Central memory CD8-positive, alpha-beta T cell (primary cell): ENCODE measurements around the gene MAP3K7CL.
"Not testable (repeated sequence)": the region's sequence is repeated elsewhere in the genome, so short reads cannot be mapped to it uniquely, and the experiment has no call there.

ENCODE experiments used
- ATAC-seq: fragments of 150-1000 bp; cut with Tn5 transposase; replicated peaks from 2 replicates; pipeline ENCODE4 v1.10.0; 2022; ENCODE audit warnings: mild to moderate bottlenecking, moderate FRiP score, moderate number of reproducible peaks; ENCODE audit not compliant: poor library complexity, severe bottlenecking; ENCODE audit errors: extremely low read depth
- DNase-seq, 2 donors: peaks; one replicate each; pipeline ENCODE4 v3.0.0; 2021; ENCODE audit warnings: low spot score in 2 of 2
- H3K27ac Mint-ChIP-seq: one replicate; pipeline ENCODE4 v1.8.0; 2022; ENCODE audit warnings: low read depth, mild to moderate bottlenecking, moderate library complexity, mixed read lengths
- H3K27me3 Mint-ChIP-seq: one replicate; pipeline ENCODE4 v1.8.0; 2022; ENCODE audit warnings: mixed read lengths
- H3K36me3 Mint-ChIP-seq: one replicate; pipeline ENCODE4 v1.8.0; 2022; ENCODE audit warnings: mild to moderate bottlenecking, moderate library complexity, mixed read lengths; ENCODE audit not compliant: insufficient read depth
- H3K4me1 Mint-ChIP-seq: one replicate; pipeline ENCODE4 v1.8.0; 2022; ENCODE audit warnings: mixed read lengths
- H3K4me3 Mint-ChIP-seq: one replicate; pipeline ENCODE4 v1.8.0; 2022; ENCODE audit warnings: mild to moderate bottlenecking, moderate library complexity, mixed read lengths
- H3K9me3 Mint-ChIP-seq: one replicate; pipeline ENCODE4 v1.8.0; 2022; ENCODE audit warnings: mixed read lengths

MAP3K7CL gene

DNA sequence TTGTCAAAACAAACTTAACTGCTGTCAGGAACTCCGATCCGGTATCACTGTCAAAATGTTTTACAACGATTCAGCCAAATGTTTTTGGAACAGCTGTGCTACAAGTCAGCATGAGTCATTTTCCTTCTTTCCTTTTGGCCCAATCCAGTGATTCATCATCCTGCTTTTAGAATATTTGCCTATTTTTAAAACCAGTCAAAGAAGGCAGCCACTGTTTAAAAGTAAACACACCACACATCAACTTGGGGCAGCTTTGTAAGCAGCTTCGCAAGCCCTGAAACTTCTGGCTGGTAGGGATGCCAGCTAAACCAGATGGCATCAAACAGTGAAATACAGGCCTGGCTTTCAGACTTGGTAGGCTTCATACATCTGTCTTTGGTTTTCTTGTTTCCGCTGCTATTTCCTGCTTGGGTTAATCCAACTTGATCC is 14.9 kb downstream of the MAP3K7CL start:
- no peak for DNase-seq
- H3K4me1 Mint-ChIP-seq, result no peaks in the 10 kb centered on the region
- H3K27me3 Mint-ChIP-seq, result no peaks in the 10 kb centered on the region
- no peak overlapping the region for H3K4me3 Mint-ChIP-seq
- H3K36me3 Mint-ChIP-seq, result no peaks in the 10 kb centered on the region
- H3K27ac Mint-ChIP-seq, result no peak overlapping the region
- no peak for ATAC-seq
- H3K9me3 Mint-ChIP-seq, result no peaks in the 10 kb centered on the region

DNA sequence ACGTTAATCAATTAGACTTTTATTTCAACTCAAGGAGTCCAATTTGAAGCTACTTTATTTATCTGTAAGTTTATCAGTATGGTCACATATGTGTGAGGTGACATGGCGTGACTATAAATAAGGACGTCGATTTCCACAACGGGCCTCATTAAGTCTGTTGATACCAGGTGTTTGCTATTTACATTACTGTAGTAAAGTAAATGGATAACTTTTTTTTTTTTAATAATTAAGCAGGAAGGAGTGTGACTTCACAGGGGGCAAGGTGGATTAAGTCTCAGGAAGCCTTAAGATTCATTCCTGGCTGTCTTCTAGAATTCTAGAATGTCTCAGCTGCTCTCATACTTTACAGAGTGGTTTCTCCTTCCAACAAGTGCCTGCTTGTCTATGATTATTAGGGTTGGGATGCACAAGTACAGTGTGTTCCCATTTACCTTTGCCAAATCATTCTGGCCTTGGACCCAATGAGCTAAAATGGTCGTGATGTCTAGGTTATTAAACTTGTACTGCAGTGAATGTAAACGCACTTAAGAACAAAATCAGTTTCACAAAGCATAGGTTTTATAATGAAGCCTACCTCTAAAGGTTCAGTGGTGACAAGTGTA is 15.5 kb downstream of the MAP3K7CL start:
- DNase-seq (no peak), ATAC-seq (no peak)
- Mint-ChIP-seq H3K4me3 (no peak overlapping the region), H3K9me3 (no peaks in the 10 kb centered on the region), H3K36me3 (no peaks in the 10 kb centered on the region), H3K4me1 (no peaks in the 10 kb centered on the region), H3K27me3 (no peaks in the 10 kb centered on the region), H3K27ac (no peak overlapping the region)

DNA sequence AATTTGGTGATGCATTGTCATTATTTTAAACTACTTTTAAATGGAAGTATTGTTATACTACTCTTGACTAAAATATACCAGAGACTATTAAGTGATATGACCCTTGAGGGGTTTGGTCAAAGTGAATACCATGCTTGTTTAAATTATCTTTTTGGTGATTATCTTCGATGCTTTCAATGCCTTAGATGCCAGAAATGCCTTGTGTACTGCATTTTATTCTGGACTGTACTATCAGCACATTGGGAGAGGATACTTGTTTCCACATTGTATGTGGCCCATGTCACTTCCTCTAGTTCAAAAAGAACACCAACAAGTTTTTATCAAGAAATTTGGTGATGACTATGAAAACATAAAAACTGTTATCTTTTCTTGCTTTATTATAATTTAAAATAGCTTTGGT is 16.3 kb downstream of the MAP3K7CL start:
- ATAC-seq, result no peak
- Mint-ChIP-seq H3K27ac (no peak overlapping the region), H3K4me3 (no peak overlapping the region), H3K36me3 (no peaks in the 10 kb centered on the region), H3K27me3 (no peaks in the 10 kb centered on the region), H3K4me1 (no peaks in the 10 kb centered on the region), H3K9me3 (no peaks in the 10 kb centered on the region)
- DNase-seq, result no peak

DNA sequence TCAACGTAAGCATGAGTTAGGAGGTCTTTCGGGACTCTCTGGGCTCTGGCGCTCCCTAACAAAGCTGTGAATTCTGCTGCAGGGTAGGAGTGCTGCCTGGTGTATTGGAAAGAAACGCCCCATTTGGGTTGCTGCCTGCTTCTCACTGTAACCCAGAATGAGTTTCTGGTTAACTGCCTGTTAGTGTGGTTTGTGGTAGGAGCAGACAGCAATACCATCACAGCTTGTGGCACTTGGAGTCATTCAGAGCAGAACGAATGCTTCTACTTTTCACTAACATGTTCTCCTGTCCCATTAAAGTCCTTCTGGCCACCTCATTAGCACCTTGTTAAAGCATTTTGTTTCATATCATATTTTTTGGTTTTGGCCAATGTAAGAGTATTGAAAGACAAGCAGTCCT is 18.1 kb downstream of the MAP3K7CL start:
- Mint-ChIP-seq H3K36me3 (no peaks in the 10 kb centered on the region), H3K27me3 (no peaks in the 10 kb centered on the region), H3K27ac (no peak overlapping the region), H3K4me1 (no peaks in the 10 kb centered on the region), H3K4me3 (no peak overlapping the region), H3K9me3 (no peaks in the 10 kb centered on the region)
- ATAC-seq (no peak), DNase-seq (no peak)

DNA sequence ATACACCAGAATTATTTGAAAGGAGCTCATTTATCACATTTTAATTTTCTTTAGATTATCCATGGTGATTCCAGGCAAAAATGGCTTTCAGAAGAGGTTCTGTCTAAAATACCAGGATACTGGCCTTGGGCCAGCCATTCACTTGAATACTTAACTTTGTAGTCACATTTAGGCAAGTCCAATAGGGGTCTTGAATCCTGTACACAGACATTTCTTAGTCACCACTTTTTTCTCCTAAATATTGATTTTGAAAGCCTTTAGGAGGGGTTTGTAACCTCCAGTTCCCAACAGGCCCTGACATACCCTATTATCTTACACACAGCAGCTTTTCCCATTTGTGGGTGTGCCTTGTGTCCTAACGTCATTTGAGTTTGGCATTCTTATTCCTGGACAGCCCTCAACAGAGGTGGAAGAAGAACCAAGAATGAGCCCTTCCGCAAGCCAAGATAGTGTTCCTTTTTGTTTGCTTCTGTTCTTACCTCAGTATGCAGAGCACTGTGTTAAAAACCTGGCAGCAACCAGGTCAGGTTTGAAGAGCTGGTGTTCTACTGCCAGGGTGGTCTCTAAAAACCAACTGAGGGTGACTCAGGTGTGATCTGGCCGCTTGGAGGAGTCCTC is 19.5 kb downstream of the MAP3K7CL start:
- no peaks in the 10 kb centered on the region for H3K36me3 Mint-ChIP-seq
- DNase-seq (no peak), ATAC-seq (no peak)
- no peaks in the 10 kb centered on the region for H3K9me3 Mint-ChIP-seq
- H3K27me3 Mint-ChIP-seq, result no peaks in the 10 kb centered on the region
- no peaks in the 10 kb centered on the region for H3K4me1 Mint-ChIP-seq
- no peak overlapping the region for H3K27ac Mint-ChIP-seq
- no peak overlapping the region for H3K4me3 Mint-ChIP-seq

DNA sequence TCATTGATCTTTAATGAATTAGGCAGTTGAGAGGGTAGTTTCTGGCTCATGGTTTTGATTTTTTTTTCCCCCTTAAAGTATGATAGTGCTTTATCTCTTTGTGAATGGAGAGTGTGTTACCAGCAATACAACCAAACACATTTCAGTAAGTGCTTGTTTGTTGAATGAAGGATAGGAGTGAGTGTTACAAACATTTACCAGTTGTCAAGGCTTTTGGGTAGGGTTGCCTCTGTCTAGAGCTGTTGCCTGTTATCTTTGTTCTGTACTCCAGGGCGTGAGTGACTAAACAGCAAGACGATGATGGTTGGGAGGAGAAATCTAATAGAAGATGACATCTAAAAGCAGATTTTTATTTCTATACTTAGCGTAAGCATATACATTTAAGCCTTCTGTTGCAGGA is 21.5 kb downstream of the MAP3K7CL start:
- Mint-ChIP-seq H3K27ac (no peak overlapping the region), H3K4me1 (no peaks in the 10 kb centered on the region), H3K4me3 (no peak overlapping the region), H3K27me3 (no peaks in the 10 kb centered on the region), H3K9me3 (no peaks in the 10 kb centered on the region), H3K36me3 (no peaks in the 10 kb centered on the region)
- no peak for ATAC-seq
- DNase-seq, result no peak

DNA sequence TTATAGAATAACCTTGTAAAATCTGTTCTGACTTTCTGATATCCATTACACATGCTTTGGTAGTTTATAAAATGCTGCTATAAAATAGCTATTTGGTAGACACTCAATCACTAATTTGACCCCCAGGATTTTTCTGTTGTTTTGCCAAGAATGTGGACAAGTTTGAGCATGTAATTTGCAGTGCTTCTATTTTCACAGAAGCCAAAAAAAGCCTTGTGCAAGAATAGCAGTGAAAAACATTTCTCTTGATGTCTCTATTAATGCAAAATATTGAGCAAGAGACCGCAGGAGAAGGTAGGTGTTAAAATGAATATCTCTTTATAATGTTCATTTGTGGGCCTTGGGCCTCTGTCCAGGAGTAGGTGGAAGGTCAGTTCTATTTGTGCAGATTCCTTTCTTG is 22.5 kb downstream of the MAP3K7CL start:
- DNase-seq, result no peak
- Mint-ChIP-seq H3K27ac (no peak overlapping the region), H3K9me3 (no peaks in the 10 kb centered on the region), H3K4me3 (no peak overlapping the region), H3K4me1 (no peaks in the 10 kb centered on the region), H3K36me3 (no peaks in the 10 kb centered on the region), H3K27me3 (no peaks in the 10 kb centered on the region)
- no peak for ATAC-seq

- ATAC-seq (no peak), DNase-seq (no peak)
- Mint-ChIP-seq H3K27ac (no peak overlapping the region), H3K9me3 (no peaks in the 10 kb centered on the region), H3K27me3 (no peaks in the 10 kb centered on the region), H3K4me1 (no peaks in the 10 kb centered on the region), H3K4me3 (no peak overlapping the region), H3K36me3 (no peaks in the 10 kb centered on the region)
Measured at GRCh38 chr21:29154270-29154669, 23.8 kb downstream of the MAP3K7CL start.

DNA sequence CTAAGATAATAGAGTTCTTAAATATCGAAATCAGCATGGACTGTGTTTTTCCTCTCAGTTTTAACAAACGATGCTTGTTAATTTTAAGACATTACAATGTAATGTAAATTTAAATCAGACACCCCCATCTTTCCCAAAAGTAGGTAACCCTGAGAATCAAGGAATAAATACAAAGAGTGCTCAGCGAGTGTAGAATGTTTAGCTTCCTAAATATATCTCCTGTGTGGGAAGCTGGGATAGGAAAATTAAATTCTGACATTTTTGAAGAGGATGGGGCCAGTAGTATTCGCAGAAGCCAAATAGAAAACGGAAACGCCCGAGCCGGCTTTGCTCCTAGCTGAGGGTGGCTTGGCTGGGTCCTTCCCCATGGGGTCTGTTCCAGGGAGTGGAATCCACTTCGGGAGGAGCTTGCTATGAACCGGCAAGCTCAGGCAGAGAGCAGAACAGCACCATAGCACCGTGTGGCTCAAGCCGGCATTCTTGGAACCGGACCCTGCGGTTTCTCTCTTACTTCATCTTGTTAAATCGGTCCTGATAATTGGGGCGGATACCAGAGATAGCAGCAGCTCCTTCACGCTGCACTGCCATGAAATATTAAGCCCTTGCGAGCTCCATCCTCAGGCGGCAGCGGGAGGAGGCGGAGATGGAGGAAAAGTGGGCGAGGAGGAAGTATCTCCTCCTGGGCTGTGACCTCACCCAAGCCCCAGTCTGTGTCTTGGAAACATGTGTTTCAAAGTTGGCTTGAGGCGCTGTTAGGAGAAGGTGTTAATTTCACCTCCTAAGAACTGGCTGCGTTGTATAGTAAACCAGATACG is 24.9 kb downstream of the MAP3K7CL start:
- Mint-ChIP-seq H3K27me3 (no peaks in the 10 kb centered on the region), H3K9me3 (no peaks in the 10 kb centered on the region), H3K4me3 (no peak overlapping the region), H3K36me3 (no peaks in the 10 kb centered on the region), H3K27ac (no peak overlapping the region), H3K4me1 (no peaks in the 10 kb centered on the region)
- no peak for DNase-seq
- no peak for ATAC-seq

GRCh38 chr21:29155933-29156260 is 25.5 kb downstream of the MAP3K7CL start:
- ATAC-seq (no peak), DNase-seq (no peak)
- Mint-ChIP-seq H3K9me3 (no peaks in the 10 kb centered on the region), H3K36me3 (no peaks in the 10 kb centered on the region), H3K27me3 (no peaks in the 10 kb centered on the region), H3K27ac (no peak overlapping the region), H3K4me3 (no peak overlapping the region), H3K4me1 (no peaks in the 10 kb centered on the region)

GRCh38 chr21:29157080-29157479 is 26.6 kb downstream of the MAP3K7CL start:
- H3K4me1 Mint-ChIP-seq, result no peaks in the 10 kb centered on the region
- no peaks in the 10 kb centered on the region for H3K9me3 Mint-ChIP-seq
- ATAC-seq (no peak), DNase-seq (no peak)
- no peak overlapping the region for H3K27ac Mint-ChIP-seq
- H3K27me3 Mint-ChIP-seq, result no peaks in the 10 kb centered on the region
- H3K4me3 Mint-ChIP-seq, result no peak overlapping the region
- H3K36me3 Mint-ChIP-seq, result no peaks in the 10 kb centered on the region

DNA sequence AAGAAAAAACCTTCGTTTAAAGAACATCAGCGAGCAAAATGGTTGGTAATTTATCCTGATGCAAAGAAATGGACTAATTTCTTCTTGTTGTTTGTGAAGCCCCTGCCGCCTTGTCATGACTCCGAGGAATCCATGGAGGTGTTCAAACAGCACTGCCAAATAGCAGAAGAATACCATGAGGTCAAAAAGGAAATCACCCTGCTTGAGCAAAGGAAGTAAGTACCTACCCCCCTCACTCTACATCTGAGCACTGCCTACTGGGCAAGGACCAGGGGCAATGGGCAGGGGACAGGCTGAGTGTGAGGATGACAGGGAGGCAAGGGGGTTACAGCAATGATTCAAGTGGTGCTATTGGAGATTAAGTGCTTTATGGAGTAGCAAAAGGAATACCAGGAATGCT is 29.4 kb downstream of the MAP3K7CL start:
- Mint-ChIP-seq H3K9me3 (no peaks in the 10 kb centered on the region), H3K4me3 (no peak overlapping the region), H3K4me1 (no peaks in the 10 kb centered on the region), H3K27me3 (no peaks in the 10 kb centered on the region), H3K36me3 (no peaks in the 10 kb centered on the region), H3K27ac (no peak overlapping the region)
- no peak for ATAC-seq
- no peak for DNase-seq

DNA sequence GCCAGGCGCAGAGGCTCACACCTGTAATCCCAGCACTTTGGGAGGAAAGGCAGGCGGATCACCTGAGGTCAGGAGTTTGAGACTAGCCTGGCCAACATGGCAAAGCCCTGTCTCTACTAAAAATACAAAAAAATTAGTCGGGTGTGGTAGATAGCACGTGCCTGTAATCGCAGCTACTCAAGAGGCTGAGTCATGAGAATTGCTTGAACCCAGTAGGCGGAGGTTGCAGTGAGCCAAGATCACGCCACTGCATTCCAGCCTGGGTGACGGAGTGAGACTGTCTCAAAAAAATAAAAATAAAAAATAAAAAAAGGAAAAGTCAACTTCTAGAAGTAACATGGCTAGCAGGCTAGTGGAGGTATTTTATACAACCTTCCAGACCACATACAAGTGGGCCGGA is 32.4 kb downstream of the MAP3K7CL start:
- H3K27me3 Mint-ChIP-seq, H3K36me3 Mint-ChIP-seq, H3K4me3 Mint-ChIP-seq, ATAC-seq, H3K9me3 Mint-ChIP-seq, H3K4me1 Mint-ChIP-seq, DNase-seq, H3K27ac Mint-ChIP-seq: not testable (repeated sequence)
